NCI-H345 treated with DMSO at 0.1 percent for 48 hours (cell line): Measurements from ENCODE around the gene CPED1.
"Not testable (repeated sequence)": the region's sequence is repeated elsewhere in the genome, so short reads cannot be mapped to it uniquely, and the experiment has no call there.

Experiments used
- DNase-seq: peaks from one replicate; lab custom pipeline; 2025; ENCODE audit not compliant: unreplicated experiment; lab: John Stamatoyannopoulos, UW

The CPED1 gene

GRCh38 chr7:121212036-121212435 is 223.5 kb downstream of the CPED1 start:
- no peak for DNase-seq

GRCh38 chr7:121214657-121215056 is 226.1 kb downstream of the CPED1 start:
- no peak for DNase-seq

GRCh38 chr7:121219026-121219425 is 230.5 kb downstream of the CPED1 start:
- DNase-seq, result no peak

- DNase-seq, result not testable (repeated sequence)
Observed at GRCh38 chr7:121221108-121221507, 232.6 kb downstream of the CPED1 start.

- DNase-seq, result no peak
Observed at GRCh38 chr7:121228779-121229178, 240.3 kb downstream of the CPED1 start.

- no peak for DNase-seq
Observed at GRCh38 chr7:121235201-121235600, 246.7 kb downstream of the CPED1 start.

- DNase-seq, result no peak
Observed at GRCh38 chr7:121237601-121238000, 249.1 kb downstream of the CPED1 start.

GRCh38 chr7:121244120-121244870 is 255.8 kb downstream of the CPED1 start:
- DNase-seq, result no peak

GRCh38 chr7:121251367-121251766 is 262.9 kb downstream of the CPED1 start:
- DNase-seq, result not testable (repeated sequence)

GRCh38 chr7:121252523-121253235 is 264.2 kb downstream of the CPED1 start:
- DNase-seq, result not testable (repeated sequence)

GRCh38 chr7:121259826-121260225 is 271.3 kb downstream of the CPED1 start:
- DNase-seq, result no peak

- DNase-seq, result no peak
Observed at GRCh38 chr7:121261207-121261884, 272.8 kb downstream of the CPED1 start.

GRCh38 chr7:121262221-121262620 is 273.7 kb downstream of the CPED1 start:
- DNase-seq, result no peak

- DNase-seq, result no peak
Observed at GRCh38 chr7:121262969-121263368, 274.5 kb downstream of the CPED1 start.

- no peak for DNase-seq
Observed at GRCh38 chr7:121266307-121266894, 277.9 kb downstream of the CPED1 start.

- no peak for DNase-seq
Observed at GRCh38 chr7:121267612-121268011, 279.1 kb downstream of the CPED1 start.

- no peak for DNase-seq
Observed at GRCh38 chr7:121269798-121270197, 281.3 kb downstream of the CPED1 start.

GRCh38 chr7:121271098-121271497 is 282.6 kb downstream of the CPED1 start:
- DNase-seq, result no peak

- DNase-seq, result no peak
Observed at GRCh38 chr7:121271916-121272315, 283.4 kb downstream of the CPED1 start.

GRCh38 chr7:121272676-121273075 is 284.2 kb downstream of the CPED1 start:
- DNase-seq, result no peak

- DNase-seq, result no peak
Observed at GRCh38 chr7:121273467-121274167, 285.1 kb downstream of the CPED1 start.
